B cell (primary cell): Measurements from ENCODE around the gene ANAPC2. TPM values are rescaled to one million over a fixed set of nuclear protein-coding genes. Genes with fewer than 3 reads are reported as not detected.

Experiments
- ATAC-seq: fragments of 200-7000 bp; cut with Tn5 transposase; one replicate; pipeline ENCODE4 v1.10.0; 2021; ENCODE audit warnings: low read depth, mild to moderate bottlenecking, moderate number of reproducible peaks, moderate library complexity
- CTCF ChIA-PET: fragments of 350-600 bp; sonication (Branson Sonifier 250); formaldehyde crosslinking; loops from one replicate; lab custom pipeline; 2021; ENCODE audit warnings: antibody characterized with exemption, inconsistent platforms; lab: Charles Lee
- POLR2A ChIA-PET: fragments of 350-600 bp; sonication (Branson Sonifier 250); formaldehyde crosslinking; loops from one replicate; lab custom pipeline; 2021; ENCODE audit warnings: antibody characterized with exemption; lab: Charles Lee
- DNase-seq: peaks from one replicate; pipeline ENCODE4 v3.0.0; 2013
- H2AFZ ChIP-seq: 2 replicates; pipeline ENCODE4 v1.6.1; 2012; ENCODE audit warnings: mild to moderate bottlenecking, low read depth, low read length; ENCODE audit not compliant: insufficient read depth, poor library complexity, severe bottlenecking
- H3K27ac ChIP-seq, 2 donors: 1 replicate in 1 of 2; 2 replicates in 1 of 2; pipeline ENCODE4 v1.5.1; 2012 to 2013; ENCODE audit warnings: low read length in 2 of 2, mild to moderate bottlenecking in 2 of 2, moderate library complexity in 1 of 2
- H3K27me3 ChIP-seq, 4 experiments: fragments of 200-600 bp in 1 of 4; sonication (generic) in 1 of 4; replicated peaks in 1 of 4; 1 replicate in 2 of 4; 2 replicates in 2 of 4; pipeline versions ENCODE4 v1.6.1 to v1.7.0; 2013 to 2016; ENCODE audit warnings: low read length in 3 of 4, mild to moderate bottlenecking in 2 of 4, mixed read lengths in 1 of 4, moderate library complexity in 1 of 4; ENCODE audit not compliant: insufficient read depth in 4 of 4, control insufficient read depth in 3 of 4; ENCODE audit errors: control extremely low read depth in 1 of 4
- H3K36me3 ChIP-seq, 2 experiments: replicated peaks in 1 of 2; 1 replicate in 1 of 2; 2 replicates in 1 of 2; pipeline versions ENCODE4 v1.6.1 to v1.7.1; 2013; ENCODE audit warnings: low read length in 1 of 2; ENCODE audit not compliant: insufficient read depth in 2 of 2, control insufficient read depth in 1 of 2; ENCODE audit errors: control extremely low read depth in 1 of 2, extremely low read depth in 1 of 2
- H3K4me1 ChIP-seq, 2 donors: fragments of 200-600 bp in 1 of 2; sonication (generic) in 1 of 2; 1 replicate in 1 of 2; 2 replicates in 1 of 2; pipeline versions ENCODE4 v1.5.1 to v1.6.1; 2013 to 2017; ENCODE audit warnings: low read length in 2 of 2; ENCODE audit not compliant: control insufficient read depth in 2 of 2, insufficient read depth in 2 of 2
- H3K4me2 ChIP-seq: replicated peaks from 2 replicates; pipeline ENCODE3; 2012; ENCODE audit warnings: mild to moderate bottlenecking, low read depth, low read length; ENCODE audit not compliant: poor library complexity, severe bottlenecking
- H3K4me3 ChIP-seq, 5 experiments: fragments of 200-600 bp in 1 of 5; sonication (generic) in 1 of 5; 1 replicate in 3 of 5; 2 replicates in 2 of 5; pipeline versions ENCODE4 v1.5.1 to v1.7.0; 2011 to 2016; ENCODE audit warnings: low read length in 4 of 5, mild to moderate bottlenecking in 4 of 5, low read depth in 2 of 5, control low read depth in 1 of 5, moderate library complexity in 1 of 5; ENCODE audit not compliant: insufficient read depth in 1 of 5; ENCODE audit errors: control extremely low read depth in 1 of 5, extremely low read depth in 1 of 5
- H3K79me2 ChIP-seq: fragments of 200-600 bp; sonication (generic); one replicate; pipeline ENCODE4 v1.6.0; 2016; ENCODE audit warnings: low read length; ENCODE audit not compliant: control insufficient read depth, insufficient read depth
- H3K9ac ChIP-seq: fragments of 200-600 bp; sonication (generic); 2 replicates; pipeline ENCODE4 v1.6.1; 2017; ENCODE audit warnings: mild to moderate bottlenecking, low read length, moderate library complexity
- H3K9me3 ChIP-seq, 3 donors: one replicate each; pipeline versions ENCODE4 v1.6.1 to v1.7.1; 2013; ENCODE audit warnings: low read length in 2 of 3; ENCODE audit not compliant: control insufficient read depth in 2 of 3, insufficient read depth in 1 of 3; ENCODE audit errors: control extremely low read depth in 1 of 3
- H4K20me1 ChIP-seq: 2 replicates; pipeline ENCODE4 v1.6.0; 2012; ENCODE audit warnings: mild to moderate bottlenecking, low read length; ENCODE audit not compliant: insufficient read depth, control insufficient read depth, poor library complexity, severe bottlenecking
- H3K27ac Mint-ChIP-seq: one replicate; pipeline ENCODE4 v1.8.0; 2021; ENCODE audit warnings: mixed read lengths
- H3K27me3 Mint-ChIP-seq: one replicate; pipeline ENCODE4 v1.8.0; 2021; ENCODE audit warnings: mixed read lengths
- H3K4me1 Mint-ChIP-seq: one replicate; pipeline ENCODE4 v1.8.0; 2021; ENCODE audit warnings: mixed read lengths
- H3K4me3 Mint-ChIP-seq: one replicate; pipeline ENCODE4 v1.8.0; 2021; ENCODE audit warnings: mixed read lengths
- H3K9me3 Mint-ChIP-seq: one replicate; pipeline ENCODE4 v1.8.0; 2022; ENCODE audit warnings: mixed read lengths; ENCODE audit not compliant: insufficient read depth
- CTCF ChIP-seq: fragments of 200-600 bp; IDR thresholded peaks from one replicate; pipeline ENCODE4 v1.8.0; 2022; ENCODE audit warnings: antibody characterized with exemption, mild to moderate bottlenecking
- EZH2 ChIP-seq: IDR thresholded peaks from 2 replicates; pipeline ENCODE4 v1.6.1; 2012; ENCODE audit warnings: borderline replicate concordance, low read depth, mild to moderate bottlenecking, moderate library complexity, low read length; ENCODE audit not compliant: insufficient read depth, poor library complexity, severe bottlenecking
- WGBS: methylation state at CpG from one replicate; pipeline ENCODE4 v1.1.5; 2013; ENCODE audit warnings: missing lambda C conversion rate; ENCODE audit not compliant: insufficient coverage; 5-methylcytosine and 5-hydroxymethylcytosine counted together
- intact Hi-C: fragments of 100-400 bp; cut with micrococcal nuclease; formaldehyde crosslinking; loops from one replicate; pipeline ENCODE4 v1.10.0; 2022
- polyA plus RNA-seq: library from polyadenylated mRNA; depleted of rRNA; stranded (reverse); fragments of >200 nt; gene quantifications from 2 replicates; pipeline ENCODE4 v1.2.3, GENCODE V29; 2012
- total RNA-seq, 2 donors: library from RNA; stranded (reverse); fragments of 120-200 nt in 1 of 2; gene quantifications; 1 replicate in 1 of 2; 2 replicates in 1 of 2; pipeline versions ENCODE4 v1.2.3 to v1.2.4, GENCODE V29; 2013 to 2022

Gene ANAPC2
- total and polyA plus RNA-seq, 2 donors (not counting 1 experiment from before 2014, with no cell fraction given), result 121 to 127 TPM

GRCh38 chr9:137234758-137235423, 46.5 kb upstream of the ANAPC2 start:
- peaks cover 0 to 3% (median 0%) of the 10 kb centered on the region in 3 donors for H3K9me3 ChIP-seq
- peaks cover 36 to 59% of the 10 kb centered on the region in 2 donors for H3K4me1 ChIP-seq
- H3K4me3 ChIP-seq, result no peak overlapping the region
- H3K9me3 Mint-ChIP-seq, result no peaks in the 10 kb centered on the region
- H3K27me3 ChIP-seq, result peaks cover 0 to 12% (median 0%) of the 10 kb centered on the region in 4 experiments
- TF ChIP-seq CTCF (no peak), EZH2 (no peak)
- H3K4me2 ChIP-seq, result peak overlapping the region; percentile 72
- ChIA-PET CTCF (interaction anchor here (0.9 to 8.9 kb wide), 9 partner anchors 10 to 188 kb away, joined by 3 to 76 read pairs (median 3); partner anchors contain the start of genes CYSRT1, RNF208, RNF224 and SAPCD2), POLR2A (interaction anchor here (0.6 to 1.0 kb wide), 3 partner anchors 11 to 107 kb away, joined by 3 to 10 read pairs (median 3); partner anchors contain the start of gene CYSRT1)
- H3K27ac Mint-ChIP-seq, result peak overlapping the region; percentile 50
- H3K27me3 Mint-ChIP-seq, result no peaks in the 10 kb centered on the region
- H3K79me2 ChIP-seq, result peaks cover 29% of the 10 kb centered on the region
- no peaks in the 10 kb centered on the region for H3K36me3 ChIP-seq
- ATAC-seq (peak; percentile 48), DNase-seq (peak; percentile 70)
- peaks cover 35% of the 10 kb centered on the region for H3K4me1 Mint-ChIP-seq
- intact Hi-C loops, result no loop called here
- WGBS, result 46% methylated on average over 15 of the region's 18 CpGs
- H3K4me3 Mint-ChIP-seq, result peak overlapping the region; percentile 65
- H2AFZ ChIP-seq, result no peak overlapping the region
- H3K9ac ChIP-seq, result no peak overlapping the region
- no peak overlapping the region for H3K27ac ChIP-seq
- H4K20me1 ChIP-seq, result peaks cover 22% of the 10 kb centered on the region
